Upper lobe of left lung (tissue), 4 donors: ENCODE results near the gene PXN.

Source experiments
- CTCF ChIP-seq, 6 experiments: fragments of 450-650 bp in 4 of 6; fragments of 200-600 bp in 2 of 6; sonication (generic) in 2 of 6; IDR thresholded peaks; one replicate each; pipeline ENCODE4 v1.5.1; 2016 to 2019; ENCODE audit warnings: antibody characterized with exemption in 6 of 6
- EP300 ChIP-seq, 4 donors: sonication (generic); formaldehyde crosslinking; IDR thresholded peaks; one replicate each; pipeline ENCODE4 v1.5.1; 2017; ENCODE audit warnings: antibody characterized with exemption in 4 of 4, control low read depth in 2 of 4
- POLR2A ChIP-seq, 4 donors: fragments of 450-650 bp; IDR thresholded peaks; one replicate each; pipeline ENCODE4 v1.5.1; 2016 to 2017; ENCODE audit warnings: antibody characterized with exemption in 4 of 4, mild to moderate bottlenecking in 2 of 4
- POLR2AphosphoS5 ChIP-seq, 2 donors: sonication (generic); formaldehyde crosslinking; IDR thresholded peaks; one replicate each; pipeline ENCODE4 v1.5.1; 2017; ENCODE audit warnings: antibody characterized with exemption in 2 of 2

DNA sequence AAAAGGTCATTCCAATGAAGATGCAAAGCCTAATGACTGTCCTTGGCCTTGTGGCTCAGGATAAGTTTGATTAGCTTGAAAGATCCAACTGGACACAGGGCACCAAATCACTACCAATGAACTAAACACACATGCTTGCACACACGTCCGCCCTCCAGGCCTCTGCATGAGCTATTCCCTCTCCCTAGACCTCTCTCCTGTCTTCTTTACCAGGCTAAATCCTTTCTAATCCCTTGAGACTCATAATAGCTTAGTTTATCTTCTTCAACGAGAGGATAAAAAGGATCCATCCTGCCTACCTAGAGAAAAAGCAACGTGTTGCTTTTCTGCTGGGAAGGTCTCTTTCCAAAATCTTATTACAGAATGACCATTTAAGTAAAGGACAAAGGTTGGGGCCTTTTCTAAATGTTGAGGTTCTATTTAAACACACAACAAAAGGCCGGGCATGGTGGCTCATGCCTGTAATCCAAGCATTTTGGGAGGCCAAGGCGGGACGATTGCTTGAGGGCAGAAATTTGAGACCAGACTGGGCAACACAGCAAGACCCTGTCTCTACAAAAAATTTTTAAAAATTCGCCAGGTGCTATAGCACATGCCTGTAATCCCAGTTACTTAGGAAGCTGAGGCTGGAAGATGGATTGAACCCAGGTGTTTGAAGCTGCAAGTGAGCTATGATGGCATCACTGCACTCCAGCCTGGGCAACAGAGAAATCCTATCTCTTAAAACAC lies 22.4 kb downstream of the PXN start:
- TF ChIP-seq CTCF (IDR thresholded peaks at IDR 0.05), result no peak
- no peak for TF ChIP-seq POLR2A (IDR thresholded peaks at IDR 0.05)
- TF ChIP-seq EP300 (IDR thresholded peaks at IDR 0.05), result no peak
- no peak for TF ChIP-seq POLR2AphosphoS5 (IDR thresholded peaks at IDR 0.05)
